Measurements from ENCODE around the gene COMMD7.

Gene COMMD7
- 13.8 to 19.9 (median 17.3) reads per million in 4 donors for total RNA-seq

DNA sequence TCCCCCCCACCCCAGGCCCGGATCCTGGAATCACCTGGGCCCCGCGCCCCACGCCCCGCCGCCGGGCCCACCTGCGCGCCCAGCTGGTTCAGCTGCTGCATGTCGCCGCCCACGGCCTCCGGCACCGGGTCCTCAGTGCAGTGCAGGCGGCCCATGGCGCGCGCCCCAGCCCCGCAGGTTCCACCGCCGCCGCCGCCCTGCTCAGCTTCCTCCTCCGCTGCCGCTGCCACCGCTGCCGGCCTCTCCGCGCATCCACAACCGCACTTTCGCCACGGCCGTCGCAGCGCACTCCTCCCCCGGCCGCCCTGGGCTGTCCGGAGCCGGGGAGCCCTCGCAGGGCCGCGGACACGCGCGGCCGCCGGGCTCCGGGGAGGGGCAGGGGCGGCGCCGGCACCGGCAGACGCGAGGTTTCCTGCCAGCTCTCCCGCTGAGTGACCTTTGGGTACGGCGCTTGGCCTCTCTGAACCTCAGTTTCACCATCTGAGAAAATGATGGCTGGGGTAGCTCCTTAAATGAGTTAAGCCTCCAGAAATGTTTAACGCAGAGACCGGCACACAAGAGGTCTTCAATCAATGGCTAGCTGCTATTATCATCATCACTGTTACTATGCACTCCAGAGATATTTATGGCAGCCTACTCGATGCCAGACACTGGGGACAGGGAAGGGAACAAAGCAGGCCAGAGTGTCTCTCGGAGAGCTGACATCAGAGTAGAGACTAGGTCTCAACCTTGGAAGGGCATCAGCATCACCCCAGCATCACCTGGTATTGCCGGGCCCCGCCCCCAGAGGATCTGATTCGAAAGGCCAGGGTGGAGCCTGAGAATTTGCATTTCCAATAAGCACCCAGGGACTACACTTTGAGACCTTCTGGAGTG lies at the start of gene COMMD7:
COMMD7 (minus strand) TSS at position 231 of the 876 bp plus-strand sequence; CDS start at position 155, 76 bp downstream.
- peak; percentile 21 to 76 (median 52) for DNase-seq

DNA sequence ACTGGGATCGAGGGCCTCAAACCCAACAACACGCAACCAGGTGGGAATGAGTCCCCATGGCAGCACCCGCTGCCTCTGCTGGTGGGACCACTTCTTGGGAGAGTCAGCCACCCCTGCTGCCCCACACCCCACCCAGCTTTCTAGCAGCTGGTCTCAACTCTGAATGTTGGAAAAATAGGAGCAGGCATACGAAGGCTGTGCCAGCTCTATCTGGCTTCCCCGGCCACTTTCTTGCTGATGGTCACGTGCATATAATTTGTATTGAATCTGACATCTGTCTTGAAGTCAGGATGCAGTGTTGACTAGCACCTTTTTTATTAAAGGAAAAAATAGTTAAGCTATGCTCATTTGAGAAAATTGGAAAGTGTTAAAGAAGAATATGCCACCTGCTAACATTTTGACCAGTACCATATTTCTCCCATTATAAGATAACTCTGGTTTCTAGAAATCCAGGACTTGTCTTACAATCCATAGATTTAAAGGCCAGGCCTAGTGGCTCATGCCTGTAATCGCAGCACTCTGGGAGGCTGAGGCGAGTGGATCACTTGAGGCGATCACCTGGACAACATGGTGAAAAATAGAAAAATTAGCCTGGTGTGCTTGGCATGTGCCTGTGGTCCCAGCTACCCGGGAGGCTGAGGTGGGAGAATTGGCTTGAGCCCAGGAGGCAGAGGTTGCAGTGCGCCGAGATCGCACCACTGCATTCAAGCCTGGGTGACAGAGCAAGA lies 49.6 kb upstream of the COMMD7 start:
- DNase-seq: no peak

DNA sequence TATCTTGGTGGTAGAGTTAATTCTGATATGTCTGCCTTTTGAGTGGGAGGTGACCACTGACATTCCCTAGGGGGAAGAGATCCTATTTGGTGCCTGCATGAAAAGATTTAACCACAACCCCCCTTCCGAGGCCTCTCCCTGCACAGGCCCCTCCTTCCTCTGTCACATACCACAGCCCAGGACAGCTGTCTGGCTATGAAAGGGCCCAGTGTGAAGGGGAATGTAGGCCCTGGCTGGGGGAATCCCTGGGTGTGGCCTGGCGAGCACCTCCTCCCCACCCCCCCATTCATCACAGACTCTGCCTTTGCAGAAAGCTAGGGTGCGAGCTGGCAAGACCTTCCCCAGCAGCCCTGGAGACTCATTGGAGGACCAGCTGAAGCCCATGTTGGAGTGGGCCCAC lies 49.0 kb upstream of the COMMD7 start:
- peak in 2 of 5 donors; percentile 15 to 18 for DNase-seq

DNA sequence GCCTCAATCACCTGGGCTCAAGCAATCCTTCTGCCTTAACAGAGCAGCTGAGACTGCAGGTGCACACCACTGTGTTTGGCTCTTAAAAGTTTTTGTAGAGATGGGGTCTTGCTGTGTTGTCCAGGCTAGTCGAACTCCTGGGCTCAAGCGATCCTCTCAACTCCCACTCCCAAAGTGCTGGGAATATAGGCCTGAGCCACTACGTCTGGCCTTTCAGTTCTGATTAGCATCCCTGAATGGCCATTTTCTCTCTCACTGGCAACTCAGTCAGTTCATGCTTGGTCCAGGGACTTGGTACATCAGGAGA lies 47.4 kb upstream of the COMMD7 start:
- DNase-seq: no peak

DNA sequence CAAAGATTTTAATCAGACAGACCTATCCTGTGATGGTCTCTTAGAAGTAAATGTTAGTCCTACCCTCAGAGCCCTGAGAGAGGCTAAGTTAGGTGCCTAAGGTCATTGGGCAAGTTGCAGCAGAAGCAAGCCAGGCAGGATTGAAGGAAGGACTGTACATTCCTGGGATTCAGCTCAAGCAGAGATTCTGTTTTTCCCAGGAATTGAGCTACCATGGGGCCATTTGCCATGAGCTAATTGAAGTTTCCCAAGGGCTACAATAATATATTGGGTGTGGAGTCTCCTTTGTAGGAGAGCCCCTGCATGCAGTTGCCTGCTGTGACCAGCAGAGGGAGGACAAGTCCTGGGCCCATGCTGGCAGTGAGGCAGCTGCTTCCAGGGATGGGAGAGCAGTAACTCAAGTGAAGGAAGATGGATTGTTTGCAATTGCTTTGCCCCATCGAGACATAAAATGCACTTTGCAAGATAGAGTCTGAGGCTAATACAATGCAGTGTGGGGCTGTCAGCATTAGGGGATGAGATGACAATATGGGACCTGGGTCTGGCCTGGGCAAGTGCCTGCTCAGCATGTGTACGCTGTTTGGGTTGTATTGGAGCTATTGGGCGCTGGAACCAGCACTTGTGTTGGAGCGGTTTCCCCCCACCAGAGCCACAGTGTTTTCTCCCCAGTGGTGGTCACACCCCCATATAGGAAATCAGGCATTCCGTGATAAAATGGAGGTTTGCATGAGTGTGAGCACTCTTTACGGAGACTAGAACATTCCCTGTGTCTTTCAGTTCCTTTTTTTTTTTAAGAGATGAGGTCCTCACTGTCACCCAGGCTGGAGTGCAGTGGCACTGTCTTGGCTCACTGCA lies 46.9 kb upstream of the COMMD7 start:
- DNase-seq: peak; percentile 41 to 67 (median 59)

DNA sequence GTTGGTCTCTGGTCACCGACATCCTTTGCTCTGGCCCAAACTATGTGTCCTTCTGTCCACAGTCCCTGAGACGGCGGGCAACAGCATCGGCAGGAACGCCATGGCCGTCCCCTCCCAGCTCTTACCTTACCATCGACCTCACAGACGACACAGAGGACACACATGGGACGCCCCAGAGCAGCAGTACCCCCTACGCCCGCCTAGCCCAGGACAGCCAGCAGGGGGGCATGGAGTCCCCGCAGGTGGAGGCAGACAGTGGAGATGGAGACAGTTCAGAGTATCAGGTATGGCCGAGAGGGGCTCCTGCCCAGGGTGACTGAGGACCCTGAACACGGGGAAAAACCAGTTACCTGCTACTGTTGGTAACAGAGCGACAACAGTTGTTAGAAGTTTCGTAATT lies 43.9 kb upstream of the COMMD7 start:
- no peak for DNase-seq

DNA sequence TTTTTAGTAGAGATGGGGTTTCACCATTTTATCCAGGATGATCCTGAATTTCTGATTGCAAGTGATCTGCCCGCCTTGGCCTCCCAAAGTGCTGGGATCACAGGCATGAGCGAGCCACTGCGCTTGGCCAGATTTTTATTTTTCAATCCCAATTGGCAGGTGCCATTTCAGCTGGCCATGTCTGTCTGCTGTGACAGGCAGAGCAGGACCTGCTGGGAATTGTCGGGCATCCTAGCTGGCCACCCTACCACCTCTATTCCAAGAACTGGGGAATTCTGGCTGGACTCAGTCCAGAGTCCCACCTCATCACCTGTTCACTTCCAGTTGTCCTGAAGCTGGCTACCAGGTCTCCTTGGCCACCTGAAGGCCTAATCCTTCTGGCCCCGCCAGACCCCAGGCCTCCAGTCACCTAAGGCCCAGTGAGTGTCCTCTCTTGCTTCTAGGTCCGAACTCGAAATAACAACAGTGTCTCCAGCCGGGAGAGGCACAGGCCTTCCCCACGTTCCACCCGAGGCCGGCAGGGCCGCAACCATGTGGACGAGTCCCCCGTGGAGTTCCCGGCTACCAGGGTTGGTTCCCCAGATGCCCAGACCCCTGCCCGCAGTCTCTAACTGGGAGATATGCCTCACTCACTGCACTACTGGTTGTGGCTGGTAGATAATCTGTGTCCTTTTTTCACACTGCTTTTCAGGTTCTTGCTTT lies 42.9 kb upstream of the COMMD7 start:
- no peak for DNase-seq

DNA sequence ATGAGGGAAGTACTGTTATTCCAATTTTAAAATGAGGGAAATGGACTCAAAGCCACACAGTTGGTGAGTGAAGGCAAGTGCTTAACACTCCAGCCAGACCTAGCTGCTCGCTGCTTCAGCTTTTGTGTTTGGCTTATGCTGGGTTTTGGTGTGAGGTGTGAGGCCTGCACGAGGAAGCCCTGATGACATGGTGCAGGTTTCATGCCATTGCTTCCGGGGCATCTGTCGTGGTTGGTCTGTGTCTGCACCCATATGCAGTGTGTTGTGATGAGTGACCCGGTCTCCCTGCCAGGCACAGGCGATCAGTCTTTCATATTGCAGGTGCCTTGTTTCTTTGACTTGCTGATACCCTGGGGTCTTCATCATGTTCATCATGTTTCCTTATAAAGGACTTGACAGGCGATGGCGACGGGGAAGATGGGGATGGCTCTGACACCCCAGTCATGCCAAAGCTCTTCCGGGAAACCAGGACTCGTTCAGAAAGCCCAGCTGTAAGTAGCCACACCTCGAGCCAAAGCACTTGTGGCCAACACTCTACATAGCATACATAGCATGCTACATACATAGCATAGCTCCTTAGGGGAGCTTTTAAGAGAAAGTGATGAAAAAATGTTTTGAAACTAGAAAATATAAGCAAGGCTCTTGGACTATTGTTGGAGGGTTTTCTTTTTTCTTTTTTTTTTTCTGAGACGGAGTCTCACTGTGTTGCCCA lies 41.3 kb upstream of the COMMD7 start:
- no peak for DNase-seq

DNA sequence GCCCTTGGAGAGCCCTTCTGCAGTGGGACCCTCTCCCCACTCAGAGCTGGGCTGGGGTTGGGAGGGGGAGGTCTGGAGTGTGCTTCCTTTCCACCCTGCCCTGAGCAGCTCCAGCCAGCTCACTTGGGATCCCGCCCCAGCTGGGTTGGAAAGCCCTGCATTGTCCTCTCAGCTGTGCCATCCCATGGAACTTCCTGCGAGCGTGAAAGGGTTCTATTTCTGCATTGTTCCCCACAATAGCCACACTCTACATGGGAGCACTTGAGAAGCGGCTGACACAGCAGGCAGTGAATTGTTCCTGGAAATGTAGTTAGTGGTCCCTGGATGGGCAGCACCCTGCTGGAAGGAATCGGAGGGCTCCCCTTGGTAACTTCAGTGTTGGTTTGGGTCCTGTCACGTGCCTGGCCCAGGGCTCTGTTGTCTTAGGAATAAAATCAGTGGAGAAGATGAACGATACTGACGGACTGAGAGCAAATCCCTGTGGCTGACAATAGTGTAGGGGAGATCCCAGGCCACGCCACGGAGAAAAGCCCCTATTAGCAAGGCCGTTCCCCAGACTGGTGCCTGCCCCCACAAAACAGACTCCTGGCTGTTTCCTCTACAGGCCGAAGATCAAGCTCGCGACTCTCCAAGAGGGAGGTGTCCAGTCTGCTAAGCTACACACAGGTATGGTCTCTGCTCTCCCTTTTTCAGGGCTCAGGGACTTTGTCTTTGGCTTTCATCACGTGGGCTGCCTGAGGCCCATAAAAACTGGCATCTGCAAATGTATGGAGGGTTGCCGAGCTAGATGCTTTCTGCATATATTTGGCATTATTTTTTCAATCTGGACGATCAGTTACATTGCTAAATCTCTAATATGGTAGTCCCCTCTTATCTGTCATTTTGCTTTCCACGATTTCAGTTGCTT lies 37.7 kb upstream of the COMMD7 start:
- DNase-seq: no peak

DNA sequence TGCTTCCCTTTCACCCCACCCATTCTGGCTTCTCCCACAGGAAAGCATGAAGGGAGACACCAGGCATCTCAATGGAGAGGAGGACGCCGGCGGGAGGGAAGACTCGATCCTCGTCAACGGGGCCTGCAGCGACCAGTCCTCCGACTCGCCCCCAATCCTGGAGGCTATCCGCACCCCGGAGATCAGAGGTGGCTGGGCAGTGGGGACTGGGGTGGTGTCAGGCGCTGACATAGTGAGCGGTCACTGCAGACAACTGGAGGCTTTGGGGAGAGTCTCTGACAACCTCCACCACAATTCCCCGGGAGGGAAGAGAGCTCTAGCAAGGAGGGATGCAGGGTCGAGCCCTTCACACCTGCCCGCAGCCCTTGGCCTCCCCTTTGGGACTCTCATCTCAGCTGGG lies 37.0 kb upstream of the COMMD7 start:
- no peak for DNase-seq

DNA sequence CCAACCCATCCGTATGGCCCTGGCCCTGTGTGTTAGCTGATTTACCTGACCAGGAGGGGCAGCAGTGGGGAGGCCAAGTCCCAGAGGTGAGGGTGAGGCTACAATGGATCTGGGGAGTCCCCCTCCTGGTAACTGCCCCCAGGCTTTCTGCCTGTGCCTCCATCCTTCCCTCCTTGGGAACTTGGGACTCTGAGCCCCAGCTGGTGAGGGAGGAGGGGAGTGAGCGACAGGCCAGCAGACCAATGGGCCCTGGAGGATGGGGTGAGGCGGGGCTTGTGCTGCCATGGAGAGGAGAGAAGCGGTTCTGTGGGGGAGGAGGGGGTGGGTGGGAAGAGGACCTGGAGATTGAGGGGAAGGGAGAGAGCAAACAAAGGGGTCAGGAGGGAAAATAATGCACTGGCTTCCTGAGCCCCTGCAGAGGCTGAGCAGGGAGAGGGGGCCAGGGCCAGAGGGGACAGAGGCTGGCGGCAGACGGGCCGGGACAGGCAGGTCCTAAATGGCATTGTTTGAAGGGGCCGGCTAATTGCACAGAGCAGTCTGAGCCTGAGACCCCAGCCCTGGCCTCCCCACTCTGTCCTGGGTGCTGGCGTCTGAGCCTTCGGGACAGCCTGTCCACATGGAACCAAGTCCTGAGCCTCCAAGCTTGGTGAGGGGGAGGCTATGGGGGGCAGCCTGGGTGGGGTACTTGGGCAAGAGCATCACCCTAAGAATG lies 36.4 kb upstream of the COMMD7 start:
- DNase-seq: no peak

DNA sequence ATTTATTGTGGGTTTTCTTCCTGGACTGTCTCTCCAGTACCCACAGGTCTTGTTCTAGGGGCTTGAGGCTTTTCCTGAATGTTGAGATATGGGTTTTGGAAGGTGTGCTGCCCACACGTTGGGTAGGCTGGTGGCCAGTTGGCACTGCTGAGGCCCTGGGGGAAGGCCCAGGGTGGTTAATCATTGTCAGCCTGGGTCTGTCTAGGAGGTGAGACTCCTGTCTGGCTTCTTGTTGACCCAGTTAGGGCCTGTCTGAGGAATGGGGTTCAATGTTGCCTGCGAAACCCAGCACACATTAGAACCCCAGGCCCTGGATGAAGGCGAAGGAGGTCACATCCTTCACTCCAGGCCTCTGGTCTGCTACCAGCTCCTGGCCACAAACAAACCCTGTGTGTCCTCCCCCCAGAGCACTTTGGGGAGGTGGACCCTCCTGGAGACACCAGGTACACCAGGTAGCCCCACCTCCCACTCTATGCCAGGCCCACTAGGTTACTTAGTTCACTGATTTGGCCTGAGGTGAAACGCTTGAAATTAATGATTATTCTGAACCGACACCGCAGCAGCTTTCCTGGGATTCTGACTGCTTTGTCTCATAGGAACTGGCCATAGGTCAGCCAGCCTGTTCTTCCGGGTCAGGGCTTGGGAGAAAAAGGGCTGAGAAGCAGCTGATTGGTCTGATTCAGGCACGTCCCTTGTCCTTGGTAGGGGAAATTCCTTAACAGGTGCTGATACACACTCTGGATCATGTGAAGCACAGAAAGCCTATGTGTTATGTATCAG lies 34.1 kb upstream of the COMMD7 start:
- no peak for DNase-seq

DNA sequence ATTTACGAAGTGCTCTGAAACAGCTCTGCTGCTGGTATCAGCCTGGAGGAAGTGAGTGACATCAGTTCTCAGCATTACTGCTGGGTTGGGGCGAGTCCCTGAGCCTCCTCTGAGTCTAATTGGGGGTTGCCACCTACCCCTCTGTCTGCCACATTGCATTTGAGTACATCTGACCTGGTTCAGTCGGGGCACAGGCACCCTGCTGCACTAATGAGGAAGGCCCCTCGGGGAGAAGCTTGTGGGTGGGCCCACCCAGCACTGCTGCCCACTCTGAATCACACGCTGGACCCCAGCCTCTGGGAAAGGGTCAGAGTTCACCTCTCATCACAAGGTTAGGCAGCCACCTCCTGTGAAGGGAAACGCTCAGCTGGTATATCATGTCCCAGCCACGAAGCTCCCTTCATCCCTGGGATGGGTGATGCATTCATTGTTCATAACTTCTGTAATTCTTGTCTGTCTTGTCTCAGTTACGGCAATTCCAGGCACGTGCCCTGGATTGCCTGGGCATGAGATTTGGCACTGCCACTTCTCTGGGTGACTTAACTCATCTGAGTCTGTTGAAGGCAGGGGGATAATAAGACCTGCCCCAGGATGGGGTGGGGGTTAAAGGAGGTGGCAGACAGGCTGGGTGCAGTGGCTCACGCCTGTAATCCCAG lies 32.2 kb upstream of the COMMD7 start:
- DNase-seq: no peak

DNA sequence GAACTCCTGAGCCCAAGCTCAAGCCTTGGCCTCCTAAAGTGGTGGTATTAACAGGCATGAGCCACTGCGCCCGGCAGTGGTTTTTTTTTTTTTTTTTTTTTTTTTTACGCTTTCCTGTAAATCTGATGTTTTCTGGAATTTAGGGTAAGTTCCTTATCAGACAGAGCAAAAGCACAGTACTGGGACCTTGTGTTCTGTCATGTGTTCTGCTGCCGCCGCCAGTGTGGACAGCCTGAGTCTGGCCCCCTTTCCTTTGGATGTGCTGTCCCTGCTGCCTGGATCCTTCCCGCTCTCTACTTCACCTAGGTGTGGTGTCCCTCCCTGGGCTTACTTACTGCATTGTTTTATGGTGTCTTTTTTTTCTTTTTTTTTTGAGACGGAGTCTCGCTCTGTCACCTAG lies 30.6 kb upstream of the COMMD7 start:
- DNase-seq: no peak

DNA sequence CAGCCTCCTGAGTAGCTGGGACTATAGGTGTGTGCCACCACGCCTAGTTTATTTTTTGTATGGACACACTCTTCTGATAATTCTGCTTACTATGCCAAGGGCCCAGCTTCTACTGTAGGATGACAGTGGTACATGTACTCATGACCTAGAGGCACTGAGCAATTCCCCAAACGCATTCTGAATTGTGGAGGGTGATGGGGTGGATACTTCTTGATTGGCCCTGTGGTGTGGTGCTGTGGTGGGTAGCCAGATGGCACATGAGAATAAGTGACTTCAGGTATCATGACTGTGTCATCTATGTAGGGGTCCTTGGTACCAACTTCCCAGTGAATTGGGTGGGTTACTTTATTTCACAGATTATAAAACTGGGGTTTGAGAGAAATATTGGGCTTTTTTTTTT lies 30.0 kb upstream of the COMMD7 start:
- DNase-seq: no peak

DNA sequence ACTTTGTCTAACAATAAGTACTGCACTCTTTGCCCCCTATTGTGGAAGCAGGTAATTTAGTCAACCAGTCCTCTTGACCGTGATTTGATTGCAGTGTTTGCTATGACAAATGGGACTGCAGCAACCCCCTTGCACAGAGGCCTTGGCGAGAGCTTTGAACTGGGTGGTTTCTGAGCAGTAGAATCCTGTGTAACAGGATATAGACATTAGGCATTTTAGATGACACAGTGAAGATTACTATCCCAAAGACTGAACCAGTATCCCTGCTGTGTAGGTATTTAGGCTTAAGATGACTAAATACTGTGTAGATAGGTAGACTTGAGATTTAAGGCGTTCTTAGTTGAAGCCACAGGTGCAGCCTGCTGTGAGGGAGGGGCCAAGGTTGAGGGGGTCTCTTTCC lies 28.8 kb upstream of the COMMD7 start:
- DNase-seq: no peak

DNA sequence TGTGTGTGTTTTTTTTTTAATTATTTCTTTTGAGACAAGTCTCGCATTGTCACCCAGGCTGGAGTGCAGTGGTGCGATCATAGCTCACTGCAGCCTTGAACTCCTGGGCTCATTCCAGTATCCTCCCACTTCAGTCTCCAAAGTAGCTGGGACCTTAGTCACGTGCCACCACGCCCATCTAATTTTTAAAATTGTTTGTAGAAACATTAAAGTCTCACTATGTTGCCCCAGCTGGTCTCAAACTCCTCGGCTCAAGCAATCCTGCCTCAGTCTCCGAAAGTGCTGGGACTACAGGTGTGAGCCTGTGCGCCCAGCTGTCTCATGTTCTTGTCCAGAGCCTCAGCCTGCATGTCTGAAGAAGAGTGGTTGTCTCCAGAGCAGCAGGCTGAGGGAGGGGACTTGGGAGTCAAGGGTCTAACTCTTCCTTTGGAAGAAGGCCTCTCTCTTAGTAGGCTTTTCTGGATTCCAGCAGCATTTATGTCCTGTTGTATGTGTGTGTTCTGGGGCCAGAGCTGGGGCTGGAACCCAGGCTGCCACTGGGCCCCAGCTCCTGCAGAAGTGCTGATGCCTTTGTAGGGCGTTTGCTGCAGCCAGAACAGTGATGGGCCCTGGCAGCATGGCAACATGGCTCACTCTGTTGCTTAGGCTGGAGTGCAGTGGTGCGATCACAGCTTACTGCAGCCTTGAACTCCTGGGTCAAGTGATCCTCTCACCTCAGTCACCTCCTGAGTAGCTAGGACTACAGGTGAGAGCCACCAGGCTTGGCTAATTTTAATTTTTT lies 24.3 kb upstream of the COMMD7 start:
- no peak for DNase-seq

Measured in T-helper 1 cell (primary cell).